Endothelial cell of umbilical vein (primary cell): ENCODE results near the gene FRG2C.
"Not testable (repeated sequence)": the region's sequence is repeated elsewhere in the genome, so short reads cannot be mapped to it uniquely, and the experiment has no call there.

Experiments used
- JUN ChIP-seq: IDR thresholded peaks from 2 replicates; pipeline ENCODE4 v1.6.1; 2011; ENCODE audit warnings: borderline replicate concordance, low read depth; ENCODE audit not compliant: insufficient read length, insufficient read depth
- POLR2AphosphoS5 ChIP-seq: IDR thresholded peaks from 2 replicates; pipeline ENCODE4 v1.6.1; 2012; ENCODE audit warnings: low read depth, mild to moderate bottlenecking, control low read depth, low read length, moderate library complexity; ENCODE audit not compliant: insufficient read depth
- TF ChIP-seq, protein P1 (sequence below), 2 donors: IDR thresholded peaks; 1 replicate in 1 of 2; 2 replicates in 1 of 2; pipeline ENCODE4 v1.5.1; 2011; ENCODE audit warnings: low read length in 2 of 2, mild to moderate bottlenecking in 2 of 2, moderate library complexity in 2 of 2, control low read depth in 1 of 2, inconsistent platforms in 1 of 2, low read depth in 1 of 2; ENCODE audit not compliant: insufficient read depth in 1 of 2; ENCODE audit errors: extremely low read depth in 1 of 2

DNA sequence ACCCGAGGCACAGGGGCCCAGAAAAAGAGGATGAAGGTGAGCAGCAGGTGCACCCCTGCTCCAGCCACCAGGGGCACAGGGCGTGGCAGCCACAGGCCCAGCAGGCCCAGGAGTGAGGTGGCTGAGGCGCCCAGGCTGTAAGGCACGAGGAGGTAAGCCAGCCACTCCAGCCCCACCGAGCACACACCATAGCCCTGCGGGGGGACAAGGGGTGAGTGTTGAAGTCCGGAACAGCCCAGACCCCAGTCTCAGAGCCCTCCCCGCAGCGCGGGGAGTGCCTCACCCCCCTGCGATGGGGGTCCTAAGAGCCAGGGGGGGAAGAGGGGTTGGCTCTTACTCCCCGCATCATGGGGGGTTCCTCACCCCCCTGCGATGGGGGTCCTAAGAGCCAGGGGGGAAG is 40.5 kb upstream of the FRG2C start:
- TF ChIP-seq, protein P1, sequence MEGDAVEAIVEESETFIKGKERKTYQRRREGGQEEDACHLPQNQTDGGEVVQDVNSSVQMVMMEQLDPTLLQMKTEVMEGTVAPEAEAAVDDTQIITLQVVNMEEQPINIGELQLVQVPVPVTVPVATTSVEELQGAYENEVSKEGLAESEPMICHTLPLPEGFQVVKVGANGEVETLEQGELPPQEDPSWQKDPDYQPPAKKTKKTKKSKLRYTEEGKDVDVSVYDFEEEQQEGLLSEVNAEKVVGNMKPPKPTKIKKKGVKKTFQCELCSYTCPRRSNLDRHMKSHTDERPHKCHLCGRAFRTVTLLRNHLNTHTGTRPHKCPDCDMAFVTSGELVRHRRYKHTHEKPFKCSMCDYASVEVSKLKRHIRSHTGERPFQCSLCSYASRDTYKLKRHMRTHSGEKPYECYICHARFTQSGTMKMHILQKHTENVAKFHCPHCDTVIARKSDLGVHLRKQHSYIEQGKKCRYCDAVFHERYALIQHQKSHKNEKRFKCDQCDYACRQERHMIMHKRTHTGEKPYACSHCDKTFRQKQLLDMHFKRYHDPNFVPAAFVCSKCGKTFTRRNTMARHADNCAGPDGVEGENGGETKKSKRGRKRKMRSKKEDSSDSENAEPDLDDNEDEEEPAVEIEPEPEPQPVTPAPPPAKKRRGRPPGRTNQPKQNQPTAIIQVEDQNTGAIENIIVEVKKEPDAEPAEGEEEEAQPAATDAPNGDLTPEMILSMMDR (IDR thresholded peaks at IDR 0.05; ENCODE audit: extremely low read depth in 1 of 2, insufficient read depth in 1 of 2, low read depth in 1 of 2, low read length in 2 of 2), result not testable (repeated sequence)
- TF ChIP-seq JUN, POLR2AphosphoS5: not testable (repeated sequence)
